COLO829 (cell line): ENCODE results near the gene CRADD.

Experiments used
- DNase-seq: peaks from one replicate; pipeline ENCODE4 v3.0.0; 2012; ENCODE audit warnings: low spot score

CRADD gene

GRCh38 chr12:93808169-93808899 is 131.2 kb downstream of the CRADD start:
- no peak for DNase-seq

- no peak for DNase-seq
Measured at GRCh38 chr12:93812626-93813025, 135.5 kb downstream of the CRADD start.

- DNase-seq = no peak
Measured at GRCh38 chr12:93813186-93813585, 136.0 kb downstream of the CRADD start.

GRCh38 chr12:93813972-93814821 is 137.0 kb downstream of the CRADD start:
- no peak for DNase-seq

- DNase-seq = peak; percentile 80
Measured at GRCh38 chr12:93818488-93819049, 141.4 kb downstream of the CRADD start.

- DNase-seq = no peak
Measured at GRCh38 chr12:93819050-93819491, 141.9 kb downstream of the CRADD start.

- DNase-seq = no peak
Measured at GRCh38 chr12:93823616-93824391, 146.6 kb downstream of the CRADD start.

GRCh38 chr12:93824514-93825500 is 147.6 kb downstream of the CRADD start:
- DNase-seq = no peak

GRCh38 chr12:93825501-93825888 is 148.3 kb downstream of the CRADD start:
- no peak for DNase-seq

- peak; percentile 46 for DNase-seq
Measured at GRCh38 chr12:93825931-93826555, 148.9 kb downstream of the CRADD start.

- DNase-seq = no peak
Measured at GRCh38 chr12:93827179-93827578, 150.0 kb downstream of the CRADD start.

- DNase-seq = no peak
Measured at GRCh38 chr12:93827669-93828068, 150.5 kb downstream of the CRADD start.

- no peak for DNase-seq
Measured at GRCh38 chr12:93829016-93829415, 151.8 kb downstream of the CRADD start.

GRCh38 chr12:93831374-93831773 is 154.2 kb downstream of the CRADD start:
- DNase-seq = no peak

- DNase-seq = no peak
Measured at GRCh38 chr12:93832131-93832530, 155.0 kb downstream of the CRADD start.

GRCh38 chr12:93833946-93834345 is 156.8 kb downstream of the CRADD start:
- no peak for DNase-seq

- DNase-seq = no peak
Measured at GRCh38 chr12:93836620-93837260, 159.6 kb downstream of the CRADD start.

GRCh38 chr12:93838193-93838592 is 161.0 kb downstream of the CRADD start:
- no peak for DNase-seq

GRCh38 chr12:93839064-93839463 is 161.9 kb downstream of the CRADD start:
- DNase-seq = no peak

GRCh38 chr12:93841671-93842070 is 164.5 kb downstream of the CRADD start:
- no peak for DNase-seq
